Neural cell (in vitro differentiated cells): ENCODE measurements around the gene ICAM2.

Source experiments
- EP300 ChIP-seq: fragments of 450-650 bp; conservative IDR thresholded peaks from 2 replicates; pipeline ENCODE4 v1.6.1; 2014; ENCODE audit warnings: antibody characterized with exemption, mild to moderate bottlenecking, moderate library complexity; ENCODE audit not compliant: poor library complexity, severe bottlenecking
- EZH2 ChIP-seq: fragments of 200-600, 300-800 bp; shearing (Covaris generic), sonication (generic); IDR thresholded peaks from 2 replicates; pipeline ENCODE4 v1.6.1; 2014; ENCODE audit warnings: antibody characterized with exemption, low read length, borderline replicate concordance, mild to moderate bottlenecking; ENCODE audit not compliant: insufficient read depth, poor library complexity, severe bottlenecking
- MXI1 ChIP-seq: fragments of 450-650 bp; conservative IDR thresholded peaks from 2 replicates; pipeline ENCODE4 v1.6.1; 2014; ENCODE audit warnings: antibody characterized with exemption, mild to moderate bottlenecking; ENCODE audit not compliant: poor library complexity, severe bottlenecking
- POLR2AphosphoS5 ChIP-seq: IDR thresholded peaks from 2 replicates; pipeline ENCODE4 v1.6.1; 2012
- RAD21 ChIP-seq: fragments of 450-650 bp; conservative IDR thresholded peaks from 2 replicates; pipeline ENCODE4 v1.6.1; 2014; ENCODE audit warnings: antibody characterized with exemption, mild to moderate bottlenecking, moderate library complexity
- REST ChIP-seq: IDR thresholded peaks from 2 replicates; pipeline ENCODE4 v1.6.1; 2012; ENCODE audit warnings: borderline replicate concordance
- SMC3 ChIP-seq: fragments of 450-650 bp; conservative IDR thresholded peaks from 2 replicates; pipeline ENCODE4 v1.6.1; 2014; ENCODE audit warnings: antibody characterized with exemption, mild to moderate bottlenecking, moderate library complexity; ENCODE audit not compliant: poor library complexity
- TAF1 ChIP-seq: IDR thresholded peaks from 2 replicates; pipeline ENCODE4 v1.6.1; 2012; ENCODE audit warnings: low read depth
- TF ChIP-seq, protein P1 (sequence below): fragments of 450-650 bp; IDR thresholded peaks from 2 replicates; pipeline ENCODE4 v1.5.1; 2014; ENCODE audit warnings: antibody characterized with exemption, mild to moderate bottlenecking, moderate library complexity; ENCODE audit not compliant: poor library complexity, severe bottlenecking

GRCh38 chr17:63996430-63997182, 23.8 kb downstream of the ICAM2 start:
- TF ChIP-seq EZH2 (no peak), POLR2AphosphoS5 (no peak), TAF1 (no peak), RAD21 (no peak), EP300 (no peak), SMC3 (no peak), REST (no peak), MXI1 (no peak)
- TF ChIP-seq, protein P1, sequence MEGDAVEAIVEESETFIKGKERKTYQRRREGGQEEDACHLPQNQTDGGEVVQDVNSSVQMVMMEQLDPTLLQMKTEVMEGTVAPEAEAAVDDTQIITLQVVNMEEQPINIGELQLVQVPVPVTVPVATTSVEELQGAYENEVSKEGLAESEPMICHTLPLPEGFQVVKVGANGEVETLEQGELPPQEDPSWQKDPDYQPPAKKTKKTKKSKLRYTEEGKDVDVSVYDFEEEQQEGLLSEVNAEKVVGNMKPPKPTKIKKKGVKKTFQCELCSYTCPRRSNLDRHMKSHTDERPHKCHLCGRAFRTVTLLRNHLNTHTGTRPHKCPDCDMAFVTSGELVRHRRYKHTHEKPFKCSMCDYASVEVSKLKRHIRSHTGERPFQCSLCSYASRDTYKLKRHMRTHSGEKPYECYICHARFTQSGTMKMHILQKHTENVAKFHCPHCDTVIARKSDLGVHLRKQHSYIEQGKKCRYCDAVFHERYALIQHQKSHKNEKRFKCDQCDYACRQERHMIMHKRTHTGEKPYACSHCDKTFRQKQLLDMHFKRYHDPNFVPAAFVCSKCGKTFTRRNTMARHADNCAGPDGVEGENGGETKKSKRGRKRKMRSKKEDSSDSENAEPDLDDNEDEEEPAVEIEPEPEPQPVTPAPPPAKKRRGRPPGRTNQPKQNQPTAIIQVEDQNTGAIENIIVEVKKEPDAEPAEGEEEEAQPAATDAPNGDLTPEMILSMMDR = no peak
